Astrocyte (in vitro differentiated cells and primary cell): ENCODE measurements around the gene ZNF467. TPM values are rescaled to one million over a fixed set of nuclear protein-coding genes. Genes with fewer than 3 reads are reported as not detected.

Experiments
- DNase-seq: peaks from one replicate; pipeline ENCODE4 v3.0.0-alpha.2; 2010; ENCODE audit warnings: low read depth
- FAIRE-seq: peaks from 2 replicates; lab custom pipeline; 2011; peaks lifted over from hg19 to GRCh38; lab: Jason Lieb, UNC
- H2AFZ ChIP-seq: 2 replicates; pipeline ENCODE4 v1.6.0; 2012; ENCODE audit warnings: low read depth, low read length, inconsistent platforms
- H3K27ac ChIP-seq: 2 replicates; pipeline ENCODE4 v1.5.1; 2011; ENCODE audit warnings: low read depth, low read length, inconsistent platforms
- H3K27me3 ChIP-seq: 2 replicates; pipeline ENCODE4 v1.6.0; 2011; ENCODE audit warnings: low read length, inconsistent platforms; ENCODE audit not compliant: insufficient read depth
- H3K36me3 ChIP-seq: 2 replicates; pipeline ENCODE4 v1.5.1; 2011; ENCODE audit warnings: low read length, inconsistent platforms; ENCODE audit not compliant: insufficient read depth
- H3K4me1 ChIP-seq: 2 replicates; pipeline ENCODE4 v1.5.1; 2011; ENCODE audit warnings: low read length, inconsistent platforms; ENCODE audit not compliant: insufficient read depth
- H3K4me2 ChIP-seq: 2 replicates; pipeline ENCODE4 v1.6.0; 2012; ENCODE audit warnings: low read length, inconsistent platforms
- H3K4me3 ChIP-seq: 2 replicates; pipeline ENCODE4 v1.5.1; 2011; ENCODE audit warnings: low read depth, mild to moderate bottlenecking, low read length, inconsistent platforms; ENCODE audit not compliant: insufficient read depth
- H3K79me2 ChIP-seq: 2 replicates; pipeline ENCODE4 v1.6.0; 2012; ENCODE audit warnings: mild to moderate bottlenecking, low read length, inconsistent platforms; ENCODE audit not compliant: insufficient read depth
- H3K9ac ChIP-seq: 2 replicates; pipeline ENCODE4 v1.6.0; 2012; ENCODE audit warnings: mild to moderate bottlenecking, low read length, inconsistent platforms
- H3K9me3 ChIP-seq: 2 replicates; pipeline ENCODE4 v1.5.1; 2012; ENCODE audit warnings: low read depth, mild to moderate bottlenecking, low read length, inconsistent platforms; ENCODE audit not compliant: insufficient read depth
- H4K20me1 ChIP-seq: 2 replicates; pipeline ENCODE4 v1.6.0; 2012; ENCODE audit warnings: low read length, inconsistent platforms; ENCODE audit not compliant: insufficient read depth
- H3K27ac Mint-ChIP-seq: one replicate; pipeline ENCODE4 v1.8.0; 2021; ENCODE audit warnings: mild to moderate bottlenecking, mixed read lengths; ENCODE audit not compliant: unreplicated experiment
- H3K27me3 Mint-ChIP-seq: one replicate; pipeline ENCODE4 v1.8.0; 2021; ENCODE audit warnings: low read depth, mixed read lengths; ENCODE audit not compliant: unreplicated experiment
- H3K36me3 Mint-ChIP-seq: one replicate; pipeline ENCODE4 v1.8.0; 2021; ENCODE audit warnings: low read depth, mixed read lengths; ENCODE audit not compliant: unreplicated experiment
- H3K4me1 Mint-ChIP-seq: one replicate; pipeline ENCODE4 v1.8.0; 2021; ENCODE audit warnings: low read depth, mixed read lengths; ENCODE audit not compliant: unreplicated experiment
- H3K4me3 Mint-ChIP-seq: one replicate; pipeline ENCODE4 v1.8.0; 2021; ENCODE audit warnings: mild to moderate bottlenecking, moderate library complexity, mixed read lengths; ENCODE audit not compliant: unreplicated experiment
- H3K9me3 Mint-ChIP-seq: one replicate; pipeline ENCODE4 v1.8.0; 2021; ENCODE audit warnings: mild to moderate bottlenecking, mixed read lengths; ENCODE audit not compliant: unreplicated experiment
- CTCF ChIP-seq: IDR thresholded peaks from 2 replicates; pipeline ENCODE4 v1.5.1; 2011; ENCODE audit warnings: low read depth, mild to moderate bottlenecking, inconsistent platforms, low read length, moderate library complexity; ENCODE audit not compliant: insufficient read depth
- EZH2 ChIP-seq: IDR thresholded peaks from 2 replicates; pipeline ENCODE4 v1.6.1; 2012; ENCODE audit warnings: mild to moderate bottlenecking, low read length, inconsistent platforms; ENCODE audit not compliant: insufficient read depth
- total RNA-seq: library from RNA; stranded (reverse); gene quantifications from 2 replicates; pipeline ENCODE4 v1.2.1, GENCODE V29; 2021

The ZNF467 gene
- total RNA-seq, 1 donor from 2014 or later, result 16.6 TPM

DNA sequence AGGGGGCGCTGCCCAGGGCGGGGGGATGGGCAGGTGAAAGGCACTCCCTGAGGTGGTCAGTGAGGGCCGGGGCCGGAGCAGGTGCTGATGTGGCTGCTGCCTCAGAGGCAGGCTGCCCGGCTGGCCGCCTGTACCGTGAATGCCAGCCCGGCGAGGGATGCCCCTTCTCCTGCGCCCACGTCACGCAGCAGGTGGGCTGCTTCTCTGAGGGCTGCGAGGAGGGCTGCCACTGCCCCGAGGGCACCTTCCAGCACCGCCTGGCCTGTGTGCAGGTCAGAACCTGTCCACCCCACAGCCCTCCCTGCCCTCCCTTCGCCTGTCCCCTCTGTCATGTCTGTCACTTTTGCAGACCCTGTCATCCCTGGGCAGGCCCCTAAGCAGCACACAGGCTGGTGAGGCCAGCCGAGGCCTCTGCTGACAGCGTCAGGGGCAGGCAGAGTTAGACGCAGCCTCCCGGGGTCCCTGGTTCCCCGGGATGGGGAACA lies 42.9 kb upstream of the ZNF467 start:
- H3K36me3 Mint-ChIP-seq, result no peaks in the 10 kb centered on the region
- H3K4me3 Mint-ChIP-seq, result no peak overlapping the region
- no peaks in the 10 kb centered on the region for H3K4me1 Mint-ChIP-seq
- Histone ChIP-seq H4K20me1 (no peaks in the 10 kb centered on the region), H3K4me1 (no peaks in the 10 kb centered on the region), H3K79me2 (no peaks in the 10 kb centered on the region), H3K27me3 (no peaks in the 10 kb centered on the region), H3K4me3 (no peak overlapping the region), H3K27ac (no peak overlapping the region), H3K9ac (no peak overlapping the region), H3K4me2 (no peak overlapping the region), H3K9me3 (no peaks in the 10 kb centered on the region), H2AFZ (no peak overlapping the region), H3K36me3 (no peaks in the 10 kb centered on the region)
- no peak for FAIRE-seq
- no peak overlapping the region for H3K27ac Mint-ChIP-seq
- H3K27me3 Mint-ChIP-seq, result peaks cover 9% of the 10 kb centered on the region
- H3K9me3 Mint-ChIP-seq, result no peaks in the 10 kb centered on the region
- no peak for TF ChIP-seq EZH2
- no peak for DNase-seq

DNA sequence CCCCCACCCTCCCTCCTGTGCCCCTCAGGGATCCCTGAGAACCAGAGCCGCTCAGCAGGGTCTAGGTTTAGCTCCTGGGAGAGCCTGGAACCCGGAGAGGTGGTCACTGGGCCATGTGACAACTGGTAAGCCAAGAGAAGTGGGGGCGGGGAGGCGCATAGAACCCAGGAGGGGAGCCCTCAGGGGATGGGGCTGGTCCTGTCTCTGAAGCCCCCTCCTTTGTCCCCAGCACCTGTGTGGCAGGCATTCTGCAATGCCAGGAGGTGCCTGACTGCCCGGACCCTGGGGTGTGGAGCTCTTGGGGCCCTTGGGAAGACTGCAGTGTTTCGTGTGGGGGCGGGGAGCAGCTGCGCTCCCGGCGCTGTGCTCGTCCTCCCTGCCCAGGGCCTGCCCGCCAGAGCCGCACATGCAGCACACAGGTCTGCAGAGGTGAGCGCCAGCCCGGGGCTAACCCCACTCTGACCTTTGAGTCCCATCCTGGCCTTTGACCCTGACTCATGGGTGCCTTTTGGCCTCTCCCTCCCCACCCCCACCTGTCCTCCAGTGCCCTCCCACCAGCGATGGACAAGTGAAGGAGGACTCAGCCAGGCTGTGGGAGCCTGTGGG lies 42.4 kb upstream of the ZNF467 start:
- H3K27me3 ChIP-seq, result no peaks in the 10 kb centered on the region
- H3K4me1 Mint-ChIP-seq, result no peaks in the 10 kb centered on the region
- H3K27ac ChIP-seq, result no peak overlapping the region
- H3K9me3 Mint-ChIP-seq, result no peaks in the 10 kb centered on the region
- peaks cover 11% of the 10 kb centered on the region for H3K27me3 Mint-ChIP-seq
- H3K9me3 ChIP-seq, result no peaks in the 10 kb centered on the region
- H3K4me3 ChIP-seq, result no peak overlapping the region
- H3K36me3 ChIP-seq, result no peaks in the 10 kb centered on the region
- no peak overlapping the region for H3K4me3 Mint-ChIP-seq
- TF ChIP-seq EZH2 (no peak), CTCF (no peak)
- no peak overlapping the region for H3K9ac ChIP-seq
- H3K4me1 ChIP-seq, result no peaks in the 10 kb centered on the region
- FAIRE-seq (no peak), DNase-seq (no peak)
- H3K4me2 ChIP-seq, result no peak overlapping the region
- H3K27ac Mint-ChIP-seq, result no peak overlapping the region
- H3K36me3 Mint-ChIP-seq, result no peaks in the 10 kb centered on the region
- H2AFZ ChIP-seq, result no peak overlapping the region
- H4K20me1 ChIP-seq, result no peaks in the 10 kb centered on the region
- H3K79me2 ChIP-seq, result no peaks in the 10 kb centered on the region

DNA sequence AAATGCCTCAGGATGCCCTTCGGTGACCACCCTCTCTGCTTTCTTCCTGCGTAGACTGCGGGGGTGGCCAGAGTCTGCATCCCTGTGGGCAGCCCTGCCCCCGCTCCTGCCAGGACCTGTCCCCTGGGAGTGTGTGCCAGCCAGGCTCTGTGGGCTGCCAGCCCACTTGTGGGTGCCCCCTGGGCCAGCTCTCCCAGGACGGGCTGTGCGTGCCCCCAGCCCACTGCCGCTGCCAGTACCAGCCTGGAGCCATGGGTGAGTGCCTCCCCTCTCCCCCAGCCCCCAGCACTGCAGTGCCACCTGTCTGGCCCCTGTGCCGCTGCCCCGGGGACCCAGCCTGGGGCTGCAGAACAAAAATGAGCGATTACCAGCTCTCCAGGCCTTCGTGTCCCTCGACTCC lies 41.7 kb upstream of the ZNF467 start:
- Histone ChIP-seq H3K9me3 (no peaks in the 10 kb centered on the region), H4K20me1 (no peaks in the 10 kb centered on the region), H3K4me1 (no peaks in the 10 kb centered on the region), H2AFZ (no peak overlapping the region), H3K36me3 (no peaks in the 10 kb centered on the region), H3K79me2 (no peaks in the 10 kb centered on the region), H3K27me3 (peaks cover 2% of the 10 kb centered on the region), H3K27ac (no peak overlapping the region), H3K4me3 (no peak overlapping the region), H3K9ac (no peak overlapping the region), H3K4me2 (no peak overlapping the region)
- Mint-ChIP-seq H3K27me3 (peaks cover 16% of the 10 kb centered on the region), H3K27ac (no peak overlapping the region), H3K36me3 (no peaks in the 10 kb centered on the region), H3K9me3 (no peaks in the 10 kb centered on the region), H3K4me1 (no peaks in the 10 kb centered on the region), H3K4me3 (no peak overlapping the region)
- no peak for TF ChIP-seq CTCF
- FAIRE-seq, result no peak
- no peak for DNase-seq
